Hepatocyte (in vitro differentiated cells): Measurements from ENCODE around the gene DHRS9. TPM values are rescaled to one million over a fixed set of nuclear protein-coding genes. Genes with fewer than 3 reads are reported as not detected.
A peak's percentile ranks its signal among the peaks of the same experiment; 100 is the strongest.

ENCODE experiments used
- DNase-seq: peaks from one replicate; pipeline ENCODE4 v3.0.0-alpha.2; 2016; ENCODE audit warnings: low spot score
- H2AFZ ChIP-seq: fragments of 200-600 bp; sonication (generic); 2 replicates; pipeline ENCODE4 v1.6.0; 2016; ENCODE audit warnings: antibody characterized with exemption, mild to moderate bottlenecking
- H3K27ac ChIP-seq: fragments of 200-600 bp; sonication (generic); 2 replicates; pipeline ENCODE4 v1.5.1; 2016; ENCODE audit warnings: mild to moderate bottlenecking
- H3K27me3 ChIP-seq: fragments of 200-600 bp; sonication (generic); 2 replicates; pipeline ENCODE4 v1.6.1; 2016
- H3K36me3 ChIP-seq: fragments of 200-600 bp; sonication (generic); replicated peaks from 2 replicates; pipeline ENCODE4 v1.5.1; 2016; ENCODE audit warnings: low read depth; ENCODE audit not compliant: insufficient read depth
- H3K4me1 ChIP-seq: fragments of 200-600 bp; sonication (generic); 2 replicates; pipeline ENCODE4 v1.5.1; 2016; ENCODE audit warnings: mild to moderate bottlenecking, moderate library complexity; ENCODE audit not compliant: insufficient read depth
- H3K4me2 ChIP-seq: fragments of 200-600 bp; sonication (generic); 2 replicates; pipeline ENCODE4 v1.6.0; 2016
- H3K4me3 ChIP-seq: fragments of 200-600 bp; sonication (generic); 2 replicates; pipeline ENCODE4 v1.5.1; 2016; ENCODE audit warnings: mild to moderate bottlenecking
- H3K79me2 ChIP-seq: fragments of 200-600 bp; sonication (generic); 2 replicates; pipeline ENCODE4 v1.6.0; 2017; ENCODE audit warnings: mild to moderate bottlenecking
- H3K9me2 ChIP-seq: fragments of 200-600 bp; sonication (generic); replicated peaks from 2 replicates; pipeline ENCODE4 v1.6.0; 2017; ENCODE audit warnings: mild to moderate bottlenecking; ENCODE audit not compliant: insufficient read depth
- H3K9me3 ChIP-seq: fragments of 200-600 bp; sonication (generic); 2 replicates; pipeline ENCODE4 v1.5.1; 2016; ENCODE audit warnings: low read depth, mild to moderate bottlenecking
- H4K20me1 ChIP-seq: fragments of 200-600 bp; sonication (generic); 2 replicates; pipeline ENCODE4 v1.6.0; 2016; ENCODE audit warnings: mild to moderate bottlenecking; ENCODE audit not compliant: insufficient read depth, poor library complexity, severe bottlenecking
- EZH2 ChIP-seq: fragments of 200-600 bp; sonication (generic); IDR thresholded peaks from 2 replicates; pipeline ENCODE4 v1.6.1; 2016; ENCODE audit warnings: antibody characterized with exemption, mild to moderate bottlenecking, borderline replicate concordance
- EZH2phosphoT487 ChIP-seq: fragments of 200-600 bp; sonication (generic); IDR thresholded peaks from one replicate; pipeline ENCODE4 v1.6.1; 2018; ENCODE audit warnings: antibody characterized with exemption, mild to moderate bottlenecking, low read depth, moderate library complexity; ENCODE audit not compliant: unreplicated experiment, severe bottlenecking
- WGBS: methylation state at CpG from one replicate; pipeline ENCODE4 v1.1.6; 2016; ENCODE audit warnings: low lambda C conversion rate; ENCODE audit errors: missing lambda C conversion rate; 5-methylcytosine and 5-hydroxymethylcytosine counted together
- polyA plus RNA-seq: library from polyadenylated mRNA; unstranded; fragments of >200 nt; fragmentation: Nextera tagmentation; extraction: Ambion mirVana; gene quantifications from 2 replicates; pipeline ENCODE4 v1.2.1, GENCODE V29; 2016
- total RNA-seq: library from RNA; depleted of rRNA; stranded (reverse); fragments of >200 nt; gene quantifications from 2 replicates; pipeline ENCODE4 v1.2.3, GENCODE V29; 2014
- TF ChIP-seq, protein P1 (sequence below): fragments of 200-600 bp; sonication (generic); IDR thresholded peaks from 2 replicates; pipeline ENCODE4 v1.5.1; 2016; ENCODE audit warnings: antibody characterized with exemption, mild to moderate bottlenecking; ENCODE audit not compliant: poor library complexity

DHRS9 gene
- total and polyA plus RNA-seq, 2 experiments from 2014 or later: 1.1 to 2.2 TPM

DNA sequence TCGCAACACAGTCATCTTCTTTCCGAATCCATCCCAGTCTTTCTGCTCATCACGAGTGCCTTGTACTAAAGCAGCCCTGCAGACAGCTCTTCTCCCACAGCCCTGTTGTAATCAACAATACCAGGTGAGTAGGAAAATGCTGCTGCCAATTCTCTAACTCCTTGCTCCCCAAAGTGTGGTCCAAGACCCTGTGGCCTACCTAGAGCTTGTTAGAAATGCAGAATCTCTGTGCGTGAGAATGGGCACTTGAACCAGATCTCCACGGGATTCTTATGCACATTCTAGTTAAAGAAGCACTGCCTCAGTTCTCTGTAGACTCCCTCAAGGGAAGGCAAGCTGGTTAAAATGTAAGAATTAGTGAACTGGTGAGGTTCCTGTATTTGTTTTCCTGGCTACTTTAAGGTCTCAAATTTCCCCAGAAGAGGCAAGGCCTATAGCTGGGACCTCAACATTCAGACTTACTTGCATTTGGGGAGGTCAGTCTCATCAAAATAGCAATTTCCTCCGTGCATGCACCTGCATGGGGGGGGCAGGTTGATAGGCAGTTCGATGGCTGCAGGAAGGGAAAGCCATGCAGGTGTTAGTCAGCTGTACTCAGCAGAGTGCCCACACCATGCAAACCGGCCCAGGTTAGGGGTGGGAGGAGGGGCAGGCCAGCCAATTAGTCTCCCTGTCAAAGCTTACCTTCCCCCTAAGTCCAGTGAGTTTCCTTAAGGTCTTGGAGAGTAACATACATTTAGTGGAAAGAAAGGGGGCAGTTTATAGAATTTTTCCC is 70.8 kb downstream of the DHRS9 start:
- Histone ChIP-seq H2AFZ (no peak overlapping the region), H3K36me3 (no peaks in the 10 kb centered on the region), H3K9me3 (no peaks in the 10 kb centered on the region), H3K4me3 (no peak overlapping the region), H3K79me2 (no peaks in the 10 kb centered on the region), H4K20me1 (no peaks in the 10 kb centered on the region), H3K27me3 (no peaks in the 10 kb centered on the region), H3K4me2 (no peak overlapping the region), H3K27ac (no peak overlapping the region), H3K4me1 (no peaks in the 10 kb centered on the region), H3K9me2 (no peaks in the 10 kb centered on the region)
- WGBS: 63% methylated on average over 8 of the region's 8 CpGs
- no peak for DNase-seq
- TF ChIP-seq EZH2 (no peak), EZH2phosphoT487 (no peak)
- TF ChIP-seq, protein P1, sequence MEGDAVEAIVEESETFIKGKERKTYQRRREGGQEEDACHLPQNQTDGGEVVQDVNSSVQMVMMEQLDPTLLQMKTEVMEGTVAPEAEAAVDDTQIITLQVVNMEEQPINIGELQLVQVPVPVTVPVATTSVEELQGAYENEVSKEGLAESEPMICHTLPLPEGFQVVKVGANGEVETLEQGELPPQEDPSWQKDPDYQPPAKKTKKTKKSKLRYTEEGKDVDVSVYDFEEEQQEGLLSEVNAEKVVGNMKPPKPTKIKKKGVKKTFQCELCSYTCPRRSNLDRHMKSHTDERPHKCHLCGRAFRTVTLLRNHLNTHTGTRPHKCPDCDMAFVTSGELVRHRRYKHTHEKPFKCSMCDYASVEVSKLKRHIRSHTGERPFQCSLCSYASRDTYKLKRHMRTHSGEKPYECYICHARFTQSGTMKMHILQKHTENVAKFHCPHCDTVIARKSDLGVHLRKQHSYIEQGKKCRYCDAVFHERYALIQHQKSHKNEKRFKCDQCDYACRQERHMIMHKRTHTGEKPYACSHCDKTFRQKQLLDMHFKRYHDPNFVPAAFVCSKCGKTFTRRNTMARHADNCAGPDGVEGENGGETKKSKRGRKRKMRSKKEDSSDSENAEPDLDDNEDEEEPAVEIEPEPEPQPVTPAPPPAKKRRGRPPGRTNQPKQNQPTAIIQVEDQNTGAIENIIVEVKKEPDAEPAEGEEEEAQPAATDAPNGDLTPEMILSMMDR: no peak

DNA sequence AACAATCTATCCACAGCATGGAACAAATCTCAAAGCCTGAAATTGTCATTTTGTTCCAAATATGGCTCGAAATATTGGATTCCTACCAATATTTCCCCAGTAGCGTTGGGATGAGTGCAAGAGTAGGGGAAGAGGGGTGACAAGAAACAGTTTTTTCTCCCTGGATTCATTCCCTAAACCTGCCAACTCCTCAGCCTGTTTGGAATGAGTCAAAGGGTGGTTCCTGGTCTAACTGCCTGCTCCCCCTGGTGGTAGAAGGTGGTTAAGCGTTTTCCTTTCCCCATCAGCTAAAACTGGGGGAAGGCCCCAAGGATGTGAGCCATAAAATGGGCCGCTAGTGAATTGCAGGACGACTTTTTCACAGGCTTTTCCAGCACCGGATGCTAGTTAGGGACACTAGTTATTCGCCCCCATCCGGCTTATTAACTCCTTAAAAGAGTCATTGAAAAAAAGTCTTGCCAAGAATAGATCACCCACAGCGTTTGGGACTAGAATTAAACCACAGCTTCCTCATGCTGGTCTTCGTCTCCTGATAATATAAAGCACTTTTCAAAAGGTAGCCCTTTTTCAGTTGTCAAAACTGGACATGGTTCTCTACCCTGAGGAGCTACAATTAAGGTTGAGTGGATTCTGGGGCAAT is 72.5 kb downstream of the DHRS9 start:
- Histone ChIP-seq H3K9me3 (no peaks in the 10 kb centered on the region), H4K20me1 (no peaks in the 10 kb centered on the region), H3K79me2 (no peaks in the 10 kb centered on the region), H3K4me1 (no peaks in the 10 kb centered on the region), H2AFZ (no peak overlapping the region), H3K4me3 (no peak overlapping the region), H3K36me3 (no peaks in the 10 kb centered on the region), H3K27ac (no peak overlapping the region), H3K9me2 (no peaks in the 10 kb centered on the region), H3K27me3 (no peaks in the 10 kb centered on the region), H3K4me2 (no peak overlapping the region)
- TF ChIP-seq, protein P1: peak; percentile 64
- TF ChIP-seq EZH2: no peak
- WGBS: 42% methylated on average over 10 of the region's 10 CpGs
- peak; percentile 75 for DNase-seq

- TF ChIP-seq, protein P1: no peak
- TF ChIP-seq EZH2: no peak
- TF ChIP-seq EZH2phosphoT487: no peak
- Histone ChIP-seq H3K9me2 (no peaks in the 10 kb centered on the region), H3K27me3 (no peaks in the 10 kb centered on the region), H3K9me3 (no peaks in the 10 kb centered on the region), H3K36me3 (no peaks in the 10 kb centered on the region), H3K4me3 (no peak overlapping the region), H3K79me2 (no peaks in the 10 kb centered on the region), H3K4me1 (no peaks in the 10 kb centered on the region), H4K20me1 (no peaks in the 10 kb centered on the region), H3K4me2 (no peak overlapping the region), H2AFZ (no peak overlapping the region), H3K27ac (no peak overlapping the region)
- DNase-seq: no peak
- 87% methylated on average over 3 of the region's 3 CpGs for WGBS
These were observed 74.6 kb downstream of the DHRS9 start for GRCh38 chr2:169143998-169144397.

Other genes with a start within 250 kb of the DHRS9 start
- 4.1 and 11.2 TPM in 2 replicates for gene SPC25, start 179.1 kb upstream of the DHRS9 start, total RNA-seq
- 8.1 and 8.3 TPM in 2 replicates for gene SPC25, start 179.1 kb upstream of the DHRS9 start, polyA plus RNA-seq
- not detected in 2 replicates for gene G6PC2, start 168.3 kb upstream of the DHRS9 start, total RNA-seq
- not detected in 2 replicates for gene G6PC2, start 168.3 kb upstream of the DHRS9 start, polyA plus RNA-seq
- gene ABCB11, start 38.2 kb upstream of the DHRS9 start, total RNA-seq: 7.3 and 9.2 TPM in 2 replicates
- 2.0 and 2.7 TPM in 2 replicates for gene ABCB11, start 38.2 kb upstream of the DHRS9 start, polyA plus RNA-seq